ENCODE measurements around the gene P2RX2. TPM values are rescaled to one million over a fixed set of nuclear protein-coding genes. Genes with fewer than 3 reads are reported as not detected.
A peak's percentile ranks its signal among the peaks of the same experiment; 100 is the strongest.

The P2RX2 gene
- total RNA-seq, 2 experiments from 2014 or later, result not detected

DNA sequence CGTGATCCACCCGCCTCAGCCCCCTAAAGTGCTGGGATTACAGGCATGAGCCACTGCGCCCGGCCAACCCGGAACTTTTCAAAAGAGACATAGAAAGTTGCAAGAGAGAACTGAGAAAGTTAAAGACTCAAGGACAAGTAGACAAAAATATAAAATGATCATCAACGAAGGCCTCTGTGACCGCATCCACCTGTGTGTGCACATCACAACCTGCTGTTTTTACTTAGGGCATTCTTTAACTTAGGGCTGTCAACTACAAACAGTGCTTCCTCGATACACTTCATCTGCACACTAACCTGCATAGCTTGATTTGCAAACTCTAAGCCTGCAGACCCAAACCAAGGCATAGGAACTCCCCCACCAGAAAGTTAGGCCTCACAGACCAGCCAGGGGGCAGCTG lies 14.8 kb downstream of the P2RX2 start:
- H2AFZ ChIP-seq (ENCODE audit: low read length), result no peak overlapping the region
- peaks cover 93% of the 10 kb centered on the region for H3K36me3 ChIP-seq (ENCODE audit: insufficient read depth, low read length)
- H3K27ac ChIP-seq (ENCODE audit: low read depth, low read length, poor library complexity, severe bottlenecking), result peak overlapping the region; percentile 100
- H3K4me2 ChIP-seq (ENCODE audit: low read length), result peak overlapping the region; percentile 63
- no peaks in the 10 kb centered on the region for H3K79me2 ChIP-seq (ENCODE audit: insufficient read depth, low read depth, low read length)
- POLR2A ChIA-PET, result interaction anchor here (0.6 to 2.9 kb wide), 7 partner anchors 11 to 405 kb away, joined by 3 to 20 read pairs (median 3); no protein-coding TSS in a partner anchor
- TF ChIP-seq EZH2phosphoT487 (IDR thresholded peaks at IDR 0.05; ENCODE audit: borderline replicate concordance, low read depth, low read length), result no peak
- TF ChIP-seq, protein P1, sequence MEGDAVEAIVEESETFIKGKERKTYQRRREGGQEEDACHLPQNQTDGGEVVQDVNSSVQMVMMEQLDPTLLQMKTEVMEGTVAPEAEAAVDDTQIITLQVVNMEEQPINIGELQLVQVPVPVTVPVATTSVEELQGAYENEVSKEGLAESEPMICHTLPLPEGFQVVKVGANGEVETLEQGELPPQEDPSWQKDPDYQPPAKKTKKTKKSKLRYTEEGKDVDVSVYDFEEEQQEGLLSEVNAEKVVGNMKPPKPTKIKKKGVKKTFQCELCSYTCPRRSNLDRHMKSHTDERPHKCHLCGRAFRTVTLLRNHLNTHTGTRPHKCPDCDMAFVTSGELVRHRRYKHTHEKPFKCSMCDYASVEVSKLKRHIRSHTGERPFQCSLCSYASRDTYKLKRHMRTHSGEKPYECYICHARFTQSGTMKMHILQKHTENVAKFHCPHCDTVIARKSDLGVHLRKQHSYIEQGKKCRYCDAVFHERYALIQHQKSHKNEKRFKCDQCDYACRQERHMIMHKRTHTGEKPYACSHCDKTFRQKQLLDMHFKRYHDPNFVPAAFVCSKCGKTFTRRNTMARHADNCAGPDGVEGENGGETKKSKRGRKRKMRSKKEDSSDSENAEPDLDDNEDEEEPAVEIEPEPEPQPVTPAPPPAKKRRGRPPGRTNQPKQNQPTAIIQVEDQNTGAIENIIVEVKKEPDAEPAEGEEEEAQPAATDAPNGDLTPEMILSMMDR (conservative IDR thresholded peaks at IDR 0.05; ENCODE audit: low read length), result peak; percentile 43; the same call in 1 of the 2 replicates
- peaks cover 64% of the 10 kb centered on the region for H3K4me1 ChIP-seq (ENCODE audit: insufficient read depth, low read length, poor library complexity, severe bottlenecking)
- H3K4me3 ChIP-seq (ENCODE audit: low read depth, low read length, poor library complexity, severe bottlenecking), result peak overlapping the region; percentile 33
- CTCF ChIA-PET (ENCODE audit: unreplicated experiment), result interaction anchor here (0.6 to 1.4 kb wide), 3 partner anchors 12 to 24 kb away, joined by 3 read pairs; no protein-coding TSS in a partner anchor
- no peaks in the 10 kb centered on the region for H3K9me3 ChIP-seq (ENCODE audit: low read length)
- no TSS peak for BruUV-seq (replicated peaks)
- intact Hi-C loops (cut with micrococcal nuclease; ENCODE audit: unreplicated experiment), result loop anchor here (1.0 to 2.0 kb wide), 4 partner anchors 19 to 188 kb away; no protein-coding TSS in a partner anchor
- peak; percentile 83 for DNase-seq (ENCODE audit: low spot score)
- H4K20me1 ChIP-seq (ENCODE audit: insufficient read depth, low read length), result no peaks in the 10 kb centered on the region
- no peaks in the 10 kb centered on the region for H3K9me2 ChIP-seq (ENCODE audit: insufficient read depth, low read length)

- H3K79me2 ChIP-seq (ENCODE audit: insufficient read depth, low read depth, low read length), result no peaks in the 10 kb centered on the region
- H3K9me2 ChIP-seq (ENCODE audit: insufficient read depth, low read length), result no peaks in the 10 kb centered on the region
- H2AFZ ChIP-seq (ENCODE audit: low read length), result no peak overlapping the region
- no peak for DNase-seq (ENCODE audit: low spot score)
- BruUV-seq (replicated peaks), result no TSS peak
- H3K36me3 ChIP-seq (ENCODE audit: insufficient read depth, low read length), result peaks cover 93% of the 10 kb centered on the region
- POLR2A ChIA-PET, result interaction anchor here (0.6 to 1.1 kb wide), 4 partner anchors 17 to 35 kb away, joined by 3 to 4 read pairs (median 4); no protein-coding TSS in a partner anchor
- peak overlapping the region; percentile 33 for H3K4me3 ChIP-seq (ENCODE audit: low read depth, low read length, poor library complexity, severe bottlenecking)
- TF ChIP-seq EZH2phosphoT487 (IDR thresholded peaks at IDR 0.05; ENCODE audit: borderline replicate concordance, low read depth, low read length), result no peak
- TF ChIP-seq, protein P1 (conservative IDR thresholded peaks at IDR 0.05; ENCODE audit: low read length), result no peak; the same call in 1 of the 2 replicates
- intact Hi-C loops (cut with micrococcal nuclease; ENCODE audit: unreplicated experiment), result loop anchor here (1.0 to 2.0 kb wide), 4 partner anchors 19 to 189 kb away; no protein-coding TSS in a partner anchor
- CTCF ChIA-PET (ENCODE audit: unreplicated experiment), result no interaction called here
- no peaks in the 10 kb centered on the region for H3K9me3 ChIP-seq (ENCODE audit: low read length)
- H3K27ac ChIP-seq (ENCODE audit: low read depth, low read length, poor library complexity, severe bottlenecking), result peak overlapping the region; percentile 100
- H3K4me1 ChIP-seq (ENCODE audit: insufficient read depth, low read length, poor library complexity, severe bottlenecking), result peaks cover 64% of the 10 kb centered on the region
- no peaks in the 10 kb centered on the region for H4K20me1 ChIP-seq (ENCODE audit: insufficient read depth, low read length)
- peak overlapping the region; percentile 63 for H3K4me2 ChIP-seq (ENCODE audit: low read length)
These were observed 15.3 kb downstream of the P2RX2 start for GRCh38 chr12:132633901-132634300.

GRCh38 chr12:132634411-132634990 lies 15.9 kb downstream of the P2RX2 start:
- CTCF ChIA-PET (ENCODE audit: unreplicated experiment), result no interaction called here
- Histone ChIP-seq H4K20me1 (ENCODE audit: insufficient read depth, low read length) (no peaks in the 10 kb centered on the region), H2AFZ (ENCODE audit: low read length) (no peak overlapping the region), H3K4me2 (ENCODE audit: low read length) (peak overlapping the region; percentile 63), H3K36me3 (ENCODE audit: insufficient read depth, low read length) (peaks cover 90% of the 10 kb centered on the region), H3K9me3 (ENCODE audit: low read length) (no peaks in the 10 kb centered on the region), H3K4me1 (ENCODE audit: insufficient read depth, low read length, poor library complexity, severe bottlenecking) (peaks cover 64% of the 10 kb centered on the region), H3K27ac (ENCODE audit: low read depth, low read length, poor library complexity, severe bottlenecking) (peak overlapping the region; percentile 100), H3K4me3 (ENCODE audit: low read depth, low read length, poor library complexity, severe bottlenecking) (peak overlapping the region; percentile 33), H3K79me2 (ENCODE audit: insufficient read depth, low read depth, low read length) (no peaks in the 10 kb centered on the region), H3K9me2 (ENCODE audit: insufficient read depth, low read length) (no peaks in the 10 kb centered on the region)
- TF ChIP-seq, protein P1 (conservative IDR thresholded peaks at IDR 0.05; ENCODE audit: low read length), result no peak
- POLR2A ChIA-PET, result interaction anchor here (0.6 to 1.7 kb wide), 3 partner anchors 12 to 20 kb away, joined by 3 to 4 read pairs (median 4); no protein-coding TSS in a partner anchor
- BruUV-seq (replicated peaks), result no TSS peak
- DNase-seq (ENCODE audit: low spot score), result no peak
- intact Hi-C loops (cut with micrococcal nuclease; ENCODE audit: unreplicated experiment), result no loop called here

All from OCI-LY7 (cell line).